Measurements from ENCODE around the gene MXRA8.

The MXRA8 gene

GRCh38 chr1:1306070-1306660 is 52.2 kb downstream of the MXRA8 start:
- DNase-seq, result no peak

GRCh38 chr1:1305300-1306069 is 52.9 kb downstream of the MXRA8 start:
- DNase-seq, result peak; percentile 70

- DNase-seq, result peak; percentile 92
Measured at GRCh38 chr1:1304331-1305299, 53.7 kb downstream of the MXRA8 start.

- DNase-seq, result no peak
Measured at GRCh38 chr1:1303736-1304135, 54.6 kb downstream of the MXRA8 start.

- DNase-seq, result no peak
Measured at GRCh38 chr1:1302951-1303509, 55.3 kb downstream of the MXRA8 start.

Data from DMS153 (cell line).